Panc1 (cell line): ENCODE results near the gene DIP2C. TPM values are rescaled to one million over a fixed set of nuclear protein-coding genes. Genes with fewer than 3 reads are reported as not detected.
A peak's percentile ranks its signal among the peaks of the same experiment; 100 is the strongest.

ENCODE experiments used
- ATAC-seq: fragments of 200-7000 bp; cut with Tn5 transposase; 2 replicates; pipeline ENCODE4 v1.9.1; 2020; ENCODE audit warnings: mild to moderate bottlenecking, moderate library complexity
- BruUV-seq: library from RNA; stranded (reverse); fragments of 400-500 nt; replicated peaks from 2 replicates; lab custom pipeline; 2021; lab: Mats Ljungman, UMichigan
- CTCF ChIA-PET: fragments of 300-600 bp; sonication (Branson Sonifier 250); formaldehyde crosslinking; loops from one replicate; lab custom pipeline; 2022; ENCODE audit warnings: antibody characterized with exemption; lab: Charles Lee
- POLR2A ChIA-PET: fragments of 300-600 bp; sonication (Branson Sonifier 250); formaldehyde crosslinking; loops from one replicate; lab custom pipeline; 2022; ENCODE audit warnings: antibody characterized with exemption; lab: Charles Lee
- DNase-seq: peaks from one replicate; pipeline ENCODE4 v3.0.0-alpha.2; 2010; ENCODE audit warnings: low read depth, low spot score
- H3K27ac ChIP-seq: 2 replicates; pipeline ENCODE4 v1.5.1; 2011; ENCODE audit warnings: mild to moderate bottlenecking, low read length, inconsistent platforms
- H3K27me3 ChIP-seq: fragments of 200-500 bp; sonication (Bioruptor generic); 2 replicates; pipeline ENCODE4 v1.6.0; 2014; ENCODE audit warnings: low read length, inconsistent platforms; ENCODE audit not compliant: control insufficient read depth, insufficient read depth
- H3K36me3 ChIP-seq: fragments of 200-500 bp; sonication (Bioruptor generic); 2 replicates; pipeline ENCODE4 v1.5.1; 2014; ENCODE audit warnings: inconsistent platforms, mild to moderate bottlenecking, low read length, moderate library complexity; ENCODE audit not compliant: control insufficient read depth, insufficient read depth
- H3K4me1 ChIP-seq: 2 replicates; pipeline ENCODE4 v1.5.1; 2011; ENCODE audit warnings: inconsistent platforms, mild to moderate bottlenecking, low read length, moderate library complexity; ENCODE audit not compliant: control insufficient read depth, insufficient read depth
- H3K4me3 ChIP-seq, 2 experiments: 2 replicates each; pipeline ENCODE4 v1.5.1; 2011 to 2012; ENCODE audit warnings: low read depth in 2 of 2, low read length in 2 of 2, mild to moderate bottlenecking in 2 of 2, inconsistent platforms in 1 of 2, moderate library complexity in 1 of 2
- H3K9me3 ChIP-seq: fragments of 200-500 bp; sonication (Bioruptor generic); 2 replicates; pipeline ENCODE4 v1.5.1; 2014; ENCODE audit warnings: low read depth, mild to moderate bottlenecking, inconsistent platforms, low read length, moderate library complexity; ENCODE audit not compliant: control insufficient read depth, insufficient read depth
- POLR2AphosphoS5 ChIP-seq: IDR thresholded peaks from 2 replicates; pipeline ENCODE4 v1.6.1; 2012; ENCODE audit warnings: mild to moderate bottlenecking, low read depth, low read length, moderate library complexity
- SIN3A ChIP-seq: IDR thresholded peaks from 2 replicates; pipeline ENCODE4 v1.6.1; 2012; ENCODE audit warnings: low read depth, mild to moderate bottlenecking, low read length, moderate library complexity, borderline replicate concordance; ENCODE audit not compliant: insufficient read depth
- TCF7L2 ChIP-seq: IDR thresholded peaks from 2 replicates; pipeline ENCODE4 v1.6.1; 2011; ENCODE audit warnings: mild to moderate bottlenecking, low read depth, low read length, inconsistent platforms
- in situ Hi-C: cut with HindIII; loops from 2 replicates; pipeline ENCODE4 v1.10.0; 2016; ENCODE audit warnings: low sequenced_read_pairs, low pct_unique_long_range_greater_than_20kb
- intact Hi-C: fragments of 100-400 bp; cut with micrococcal nuclease; formaldehyde crosslinking; loops from one replicate; pipeline ENCODE4 v1.10.0; 2022; ENCODE audit not compliant: unreplicated experiment
- total RNA-seq: library from RNA; stranded (reverse); gene quantifications from one replicate; pipeline ENCODE4 v1.2.1, GENCODE V29; 2021; ENCODE audit not compliant: unreplicated experiment
- TF ChIP-seq, protein P1 (sequence below): fragments of 450-650 bp; IDR thresholded peaks from 2 replicates; pipeline ENCODE4 v1.5.1; 2017; ENCODE audit warnings: mild to moderate bottlenecking
- TF ChIP-seq, protein P2 (sequence below), 2 experiments: IDR thresholded peaks; 2 replicates each; pipeline ENCODE4 v1.6.1; 2011 to 2012; ENCODE audit warnings: low read depth in 2 of 2, control low read depth in 1 of 2, low read length in 1 of 2, mild to moderate bottlenecking in 1 of 2, moderate library complexity in 1 of 2; ENCODE audit not compliant: insufficient read depth in 1 of 2

DIP2C gene
- total RNA-seq, 1 experiment from 2014 or later: 13.2 TPM

DNA sequence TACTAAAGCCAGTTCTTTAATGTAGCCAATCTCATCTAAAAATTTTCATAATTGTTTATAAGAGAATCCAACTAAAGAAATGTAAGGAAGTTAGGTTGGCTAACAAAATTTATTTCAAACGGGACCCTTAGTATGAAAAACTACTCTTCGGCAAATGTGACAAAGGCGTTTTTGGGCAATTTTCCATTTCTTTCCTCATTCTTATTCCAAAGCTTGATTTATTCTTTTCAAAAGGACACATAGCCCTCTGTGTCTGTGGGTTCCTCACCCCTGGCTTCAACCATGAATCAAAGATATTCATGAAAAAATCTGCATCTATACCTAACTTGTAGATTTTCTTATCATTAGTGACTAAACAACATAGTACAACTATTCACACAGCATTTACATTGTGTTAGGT is 358.3 kb downstream of the DIP2C start:
- no peaks in the 10 kb centered on the region for H3K36me3 ChIP-seq
- no peaks in the 10 kb centered on the region for H3K27me3 ChIP-seq
- in situ Hi-C loops: no loop called here
- no TSS peak for BruUV-seq
- intact Hi-C loops: no loop called here
- no peak overlapping the region for H3K27ac ChIP-seq
- TF ChIP-seq POLR2AphosphoS5: no peak
- TF ChIP-seq, protein P1, sequence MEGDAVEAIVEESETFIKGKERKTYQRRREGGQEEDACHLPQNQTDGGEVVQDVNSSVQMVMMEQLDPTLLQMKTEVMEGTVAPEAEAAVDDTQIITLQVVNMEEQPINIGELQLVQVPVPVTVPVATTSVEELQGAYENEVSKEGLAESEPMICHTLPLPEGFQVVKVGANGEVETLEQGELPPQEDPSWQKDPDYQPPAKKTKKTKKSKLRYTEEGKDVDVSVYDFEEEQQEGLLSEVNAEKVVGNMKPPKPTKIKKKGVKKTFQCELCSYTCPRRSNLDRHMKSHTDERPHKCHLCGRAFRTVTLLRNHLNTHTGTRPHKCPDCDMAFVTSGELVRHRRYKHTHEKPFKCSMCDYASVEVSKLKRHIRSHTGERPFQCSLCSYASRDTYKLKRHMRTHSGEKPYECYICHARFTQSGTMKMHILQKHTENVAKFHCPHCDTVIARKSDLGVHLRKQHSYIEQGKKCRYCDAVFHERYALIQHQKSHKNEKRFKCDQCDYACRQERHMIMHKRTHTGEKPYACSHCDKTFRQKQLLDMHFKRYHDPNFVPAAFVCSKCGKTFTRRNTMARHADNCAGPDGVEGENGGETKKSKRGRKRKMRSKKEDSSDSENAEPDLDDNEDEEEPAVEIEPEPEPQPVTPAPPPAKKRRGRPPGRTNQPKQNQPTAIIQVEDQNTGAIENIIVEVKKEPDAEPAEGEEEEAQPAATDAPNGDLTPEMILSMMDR: no peak
- TF ChIP-seq TCF7L2: no peak
- TF ChIP-seq, protein P2, sequence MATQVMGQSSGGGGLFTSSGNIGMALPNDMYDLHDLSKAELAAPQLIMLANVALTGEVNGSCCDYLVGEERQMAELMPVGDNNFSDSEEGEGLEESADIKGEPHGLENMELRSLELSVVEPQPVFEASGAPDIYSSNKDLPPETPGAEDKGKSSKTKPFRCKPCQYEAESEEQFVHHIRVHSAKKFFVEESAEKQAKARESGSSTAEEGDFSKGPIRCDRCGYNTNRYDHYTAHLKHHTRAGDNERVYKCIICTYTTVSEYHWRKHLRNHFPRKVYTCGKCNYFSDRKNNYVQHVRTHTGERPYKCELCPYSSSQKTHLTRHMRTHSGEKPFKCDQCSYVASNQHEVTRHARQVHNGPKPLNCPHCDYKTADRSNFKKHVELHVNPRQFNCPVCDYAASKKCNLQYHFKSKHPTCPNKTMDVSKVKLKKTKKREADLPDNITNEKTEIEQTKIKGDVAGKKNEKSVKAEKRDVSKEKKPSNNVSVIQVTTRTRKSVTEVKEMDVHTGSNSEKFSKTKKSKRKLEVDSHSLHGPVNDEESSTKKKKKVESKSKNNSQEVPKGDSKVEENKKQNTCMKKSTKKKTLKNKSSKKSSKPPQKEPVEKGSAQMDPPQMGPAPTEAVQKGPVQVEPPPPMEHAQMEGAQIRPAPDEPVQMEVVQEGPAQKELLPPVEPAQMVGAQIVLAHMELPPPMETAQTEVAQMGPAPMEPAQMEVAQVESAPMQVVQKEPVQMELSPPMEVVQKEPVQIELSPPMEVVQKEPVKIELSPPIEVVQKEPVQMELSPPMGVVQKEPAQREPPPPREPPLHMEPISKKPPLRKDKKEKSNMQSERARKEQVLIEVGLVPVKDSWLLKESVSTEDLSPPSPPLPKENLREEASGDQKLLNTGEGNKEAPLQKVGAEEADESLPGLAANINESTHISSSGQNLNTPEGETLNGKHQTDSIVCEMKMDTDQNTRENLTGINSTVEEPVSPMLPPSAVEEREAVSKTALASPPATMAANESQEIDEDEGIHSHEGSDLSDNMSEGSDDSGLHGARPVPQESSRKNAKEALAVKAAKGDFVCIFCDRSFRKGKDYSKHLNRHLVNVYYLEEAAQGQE (IDR thresholded peaks at IDR 0.05; ENCODE audit: insufficient read depth in 1 of 2, low read depth in 2 of 2, low read length in 1 of 2): no peak
- TF ChIP-seq SIN3A: no peak
- H3K4me1 ChIP-seq: peaks cover 9% of the 10 kb centered on the region
- H3K4me3 ChIP-seq: no peak overlapping the region
- no peak for DNase-seq
- CTCF ChIA-PET: no interaction called here
- POLR2A ChIA-PET: no interaction called here
- H3K9me3 ChIP-seq: no peaks in the 10 kb centered on the region
- ATAC-seq: no peak

DNA sequence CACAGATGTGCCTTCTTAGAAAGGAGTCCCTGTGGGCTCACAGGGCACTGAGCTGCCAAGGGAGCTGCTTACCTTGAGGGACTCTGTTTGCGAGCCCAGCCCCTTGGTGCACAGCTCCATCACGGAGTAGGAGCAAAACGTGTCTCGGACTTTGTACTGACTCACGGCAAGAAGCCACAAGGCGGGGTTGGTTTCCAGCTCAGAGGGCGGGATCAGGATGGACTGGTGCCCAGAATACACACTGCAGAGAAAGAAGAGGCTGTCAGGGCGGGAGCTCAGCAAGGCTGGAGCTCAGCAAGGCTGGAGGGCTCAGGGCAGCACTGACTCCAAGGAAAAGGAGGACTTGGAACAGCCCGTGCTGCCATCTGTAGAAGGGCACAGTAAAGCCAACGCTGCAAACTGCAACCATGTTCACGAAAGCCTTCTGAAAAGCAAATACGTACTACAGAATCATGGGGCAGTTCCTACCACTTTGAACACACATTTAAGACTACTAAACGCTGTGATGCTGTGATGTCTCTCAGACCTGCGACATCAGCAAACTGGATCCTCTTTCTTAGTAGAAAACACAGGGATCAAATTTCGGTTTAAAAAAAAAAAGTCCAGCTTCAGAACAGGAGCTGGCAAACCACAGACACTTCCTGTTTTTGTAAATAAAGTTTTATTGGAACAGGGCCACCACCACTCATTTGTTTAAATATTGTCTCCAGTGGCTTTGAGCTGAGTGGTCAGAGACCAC is 359.9 kb downstream of the DIP2C start:
- peak; percentile 97 for ATAC-seq
- H3K4me1 ChIP-seq: peaks cover 9% of the 10 kb centered on the region
- H3K9me3 ChIP-seq: no peaks in the 10 kb centered on the region
- H3K4me3 ChIP-seq: peak overlapping the region; percentile 24 to 44
- in situ Hi-C loops (no loop called here), intact Hi-C loops (no loop called here)
- no peaks in the 10 kb centered on the region for H3K36me3 ChIP-seq
- peak overlapping the region; percentile 54 for H3K27ac ChIP-seq
- no TSS peak for BruUV-seq
- H3K27me3 ChIP-seq: no peaks in the 10 kb centered on the region
- ChIA-PET POLR2A (no interaction called here), CTCF (interaction anchor here (0.6 kb wide), 1 partner anchor 206 kb away, joined by 5 read pairs; no protein-coding TSS in a partner anchor)
- peak; percentile 68 for DNase-seq
- TF ChIP-seq TCF7L2 (no peak), SIN3A (no peak), POLR2AphosphoS5 (no peak)
- TF ChIP-seq, protein P1: no peak
- TF ChIP-seq, protein P2 (IDR thresholded peaks at IDR 0.05; ENCODE audit: insufficient read depth in 1 of 2, low read depth in 2 of 2, low read length in 1 of 2): no peak
